Activated naive CD4-positive, alpha-beta T cell treated with anti-CD3 and anti-CD28 coated beads, Interleukin-2, amount 50 U/mL, for 24 hours (primary cell): ENCODE measurements around the gene PSEN2.
"Not testable (repeated sequence)": the region's sequence is repeated elsewhere in the genome, so short reads cannot be mapped to it uniquely, and the experiment has no call there.

Source experiments
- H3K27ac Mint-ChIP-seq: one replicate; pipeline ENCODE4 v1.8.0; 2021; ENCODE audit warnings: mild to moderate bottlenecking, mixed read lengths
- H3K27me3 Mint-ChIP-seq: one replicate; pipeline ENCODE4 v1.8.0; 2021; ENCODE audit warnings: mixed read lengths
- H3K36me3 Mint-ChIP-seq: one replicate; pipeline ENCODE4 v1.8.0; 2021; ENCODE audit warnings: mixed read lengths
- H3K4me1 Mint-ChIP-seq: one replicate; pipeline ENCODE4 v1.8.0; 2021; ENCODE audit warnings: mixed read lengths
- H3K4me3 Mint-ChIP-seq: one replicate; pipeline ENCODE4 v1.8.0; 2021; ENCODE audit warnings: mild to moderate bottlenecking, mixed read lengths
- H3K9me3 Mint-ChIP-seq: one replicate; pipeline ENCODE4 v1.8.0; 2021; ENCODE audit warnings: mixed read lengths

Gene PSEN2

DNA sequence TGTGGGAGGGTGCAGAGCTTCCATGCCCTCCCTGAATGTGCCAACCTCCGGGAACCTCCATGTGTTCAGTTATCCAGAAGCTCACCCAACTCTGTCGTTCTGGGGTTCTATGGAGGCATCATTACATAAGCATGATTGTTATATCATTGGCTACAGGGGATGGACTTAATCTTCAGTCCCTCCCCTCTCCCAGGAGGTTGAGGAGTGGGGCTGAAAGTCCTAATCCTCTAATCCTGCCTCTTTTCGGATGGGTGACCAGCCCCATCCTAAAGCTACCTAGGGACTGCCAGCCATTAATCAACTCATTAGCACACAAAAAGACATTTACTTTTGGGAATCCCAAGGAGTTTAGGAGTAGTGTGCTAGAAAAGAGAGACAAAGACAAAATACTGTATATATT lies 32.0 kb upstream of the PSEN2 start:
- Mint-ChIP-seq H3K9me3 (no peaks in the 10 kb centered on the region), H3K36me3 (no peaks in the 10 kb centered on the region), H3K4me3 (no peak overlapping the region), H3K27ac (no peak overlapping the region), H3K4me1 (no peaks in the 10 kb centered on the region), H3K27me3 (no peaks in the 10 kb centered on the region)

DNA sequence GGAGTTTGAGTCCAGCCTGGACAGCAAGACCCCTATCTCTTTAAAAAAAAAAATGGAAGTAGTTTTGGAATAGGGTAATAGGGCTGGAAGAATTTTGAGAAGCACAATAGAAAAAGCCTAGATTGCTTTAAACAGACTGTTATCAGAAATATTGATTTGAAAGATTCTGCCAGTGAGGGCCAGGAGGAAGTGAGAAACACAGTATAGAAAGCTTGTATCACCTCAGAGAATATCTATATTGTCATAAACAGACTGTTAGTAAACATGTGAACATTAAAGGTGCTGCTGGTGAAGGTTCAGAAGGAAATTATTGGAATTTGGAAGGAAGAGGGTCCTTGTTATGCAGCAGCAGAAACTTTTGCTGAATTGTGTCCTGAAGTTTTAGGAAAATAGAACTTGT lies 24.8 kb upstream of the PSEN2 start:
- H3K27ac Mint-ChIP-seq: no peak overlapping the region
- no peaks in the 10 kb centered on the region for H3K27me3 Mint-ChIP-seq
- H3K4me3 Mint-ChIP-seq: no peak overlapping the region
- no peaks in the 10 kb centered on the region for H3K9me3 Mint-ChIP-seq
- H3K36me3 Mint-ChIP-seq: no peaks in the 10 kb centered on the region
- peaks cover 13% of the 10 kb centered on the region for H3K4me1 Mint-ChIP-seq

DNA sequence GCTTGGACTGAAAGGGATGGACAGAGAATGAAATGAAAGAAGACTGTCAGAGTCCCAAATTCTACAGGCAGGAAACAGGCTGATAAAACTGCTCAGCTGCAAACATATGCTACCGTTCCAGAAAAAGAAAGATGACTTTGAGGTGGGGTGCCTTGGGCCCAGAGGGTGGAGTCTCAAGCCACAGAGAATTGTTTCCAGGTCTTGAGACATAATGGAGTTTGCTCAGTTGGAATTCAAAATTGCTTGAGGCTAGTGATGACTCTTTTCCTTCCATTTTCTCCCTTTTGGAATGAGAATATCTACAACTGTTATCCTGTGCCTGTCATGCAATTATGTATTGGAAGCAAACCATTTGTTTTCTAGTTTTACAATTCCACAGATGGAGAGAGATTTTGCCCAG lies 23.6 kb upstream of the PSEN2 start:
- Mint-ChIP-seq H3K27me3 (no peaks in the 10 kb centered on the region), H3K4me1 (peaks cover 13% of the 10 kb centered on the region), H3K36me3 (no peaks in the 10 kb centered on the region), H3K4me3 (no peak overlapping the region), H3K27ac (no peak overlapping the region), H3K9me3 (no peaks in the 10 kb centered on the region)

DNA sequence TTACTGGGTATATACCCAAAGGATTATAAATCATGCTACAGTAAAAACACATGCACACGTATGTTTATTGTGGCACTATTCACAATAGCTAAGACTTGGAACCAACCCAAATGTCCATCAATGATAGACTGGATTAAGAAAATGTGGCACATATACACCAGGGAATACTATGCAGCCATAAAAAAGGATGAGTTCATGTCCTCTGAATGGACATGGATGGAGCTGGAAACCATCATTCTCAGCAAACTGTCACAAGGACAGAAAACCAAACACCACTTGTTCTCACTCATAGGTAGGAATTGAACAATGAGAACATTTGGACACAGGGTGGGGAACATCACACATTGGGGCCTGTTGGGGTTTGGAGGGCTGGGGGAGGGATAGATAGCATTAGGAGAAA lies 15.9 kb upstream of the PSEN2 start:
- H3K4me3 Mint-ChIP-seq, H3K9me3 Mint-ChIP-seq, H3K27me3 Mint-ChIP-seq: not testable (repeated sequence)

DNA sequence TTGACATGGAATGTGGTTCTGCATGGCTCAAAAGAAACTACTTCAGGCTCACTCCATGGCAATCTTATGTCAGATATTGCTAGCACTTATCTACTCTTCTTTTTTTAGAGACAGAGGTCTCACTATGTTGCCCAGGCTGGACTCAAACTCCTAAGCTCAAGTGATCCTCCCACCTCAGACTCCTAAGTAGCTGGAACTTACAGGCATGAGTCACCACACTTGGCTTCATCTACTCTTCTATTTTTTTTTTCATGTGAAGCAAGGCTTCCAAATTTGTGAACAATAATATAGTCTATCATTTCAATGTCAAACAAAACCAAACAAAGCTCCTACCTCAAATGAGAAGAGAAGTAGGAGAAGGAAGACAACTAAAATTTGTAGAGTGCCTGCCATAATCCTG lies 7.5 kb upstream of the PSEN2 start:
- Mint-ChIP-seq H3K36me3 (no peaks in the 10 kb centered on the region), H3K4me3 (no peak overlapping the region), H3K27me3 (peaks cover 2% of the 10 kb centered on the region), H3K9me3 (no peaks in the 10 kb centered on the region), H3K27ac (no peak overlapping the region), H3K4me1 (no peaks in the 10 kb centered on the region)

More for the DNA sequence above, 15.9 kb upstream of the PSEN2 start:
- not testable (repeated sequence) for H3K36me3 Mint-ChIP-seq, H3K27ac Mint-ChIP-seq, H3K4me1 Mint-ChIP-seq

DNA sequence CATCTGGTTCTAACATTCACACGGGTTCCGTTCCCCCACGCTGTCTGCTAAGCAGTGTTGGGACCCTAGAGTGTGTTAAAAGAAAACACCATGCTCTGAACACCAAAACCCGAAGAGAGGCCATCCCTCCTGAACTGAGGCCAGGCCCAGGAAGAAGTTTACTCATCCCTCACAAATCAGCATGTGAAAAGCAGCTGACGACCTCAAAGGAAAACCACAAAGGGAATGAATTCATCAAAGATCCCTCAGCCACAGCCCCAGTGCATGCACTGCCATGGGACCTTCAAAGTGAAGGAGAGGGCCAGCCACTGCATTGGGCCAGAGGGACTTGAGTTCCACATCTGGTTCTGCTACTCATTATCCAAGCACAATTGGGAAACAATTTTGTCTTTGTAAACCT lies 7.0 kb upstream of the PSEN2 start:
- no peak overlapping the region for H3K4me3 Mint-ChIP-seq
- H3K27ac Mint-ChIP-seq: no peak overlapping the region
- no peaks in the 10 kb centered on the region for H3K4me1 Mint-ChIP-seq
- peaks cover 4% of the 10 kb centered on the region for H3K27me3 Mint-ChIP-seq
- H3K9me3 Mint-ChIP-seq: no peaks in the 10 kb centered on the region
- H3K36me3 Mint-ChIP-seq: no peaks in the 10 kb centered on the region

DNA sequence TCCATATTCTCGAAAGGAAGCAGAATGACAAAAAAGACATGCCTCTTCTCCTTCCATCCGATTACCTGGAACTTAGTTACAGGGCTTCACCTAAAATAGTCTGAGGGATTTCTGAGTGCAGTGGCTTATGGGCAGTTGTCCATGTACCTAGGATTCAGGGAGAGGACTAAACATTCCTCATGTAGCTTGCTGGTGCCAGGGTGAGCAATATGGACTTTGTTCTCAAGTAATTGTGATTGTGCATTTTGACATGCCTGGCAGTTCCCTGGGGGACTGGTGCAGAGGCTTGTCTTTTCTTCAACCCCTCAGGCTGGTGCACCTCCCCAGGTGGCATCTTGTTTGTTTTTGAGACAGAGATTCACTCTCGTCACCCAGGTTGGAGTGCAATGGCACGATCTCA lies 6.1 kb upstream of the PSEN2 start:
- Mint-ChIP-seq H3K9me3 (no peaks in the 10 kb centered on the region), H3K27me3 (peaks cover 6% of the 10 kb centered on the region), H3K4me3 (no peak overlapping the region), H3K27ac (no peak overlapping the region), H3K36me3 (no peaks in the 10 kb centered on the region), H3K4me1 (no peaks in the 10 kb centered on the region)

DNA sequence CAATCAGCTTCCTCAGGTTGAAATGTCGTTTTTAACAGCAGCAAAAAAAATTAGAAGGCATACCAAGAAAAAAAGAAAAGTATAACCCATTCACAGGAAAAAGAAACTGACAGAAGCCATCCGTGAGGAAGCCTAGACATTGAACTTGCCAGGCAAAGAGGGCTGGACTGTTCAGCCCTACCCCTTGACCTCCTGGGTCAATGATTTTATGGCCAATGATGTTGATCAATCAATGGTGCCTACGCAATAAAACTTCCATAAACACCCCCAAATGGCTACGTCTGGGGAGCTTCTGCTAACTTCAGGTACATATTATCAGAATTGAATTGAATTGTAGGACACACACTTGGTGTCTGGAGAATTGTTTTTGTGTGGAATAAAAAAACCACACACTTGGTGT lies 4.8 kb upstream of the PSEN2 start:
- H3K4me3 Mint-ChIP-seq: no peak overlapping the region
- H3K27me3 Mint-ChIP-seq: peaks cover 9% of the 10 kb centered on the region
- H3K27ac Mint-ChIP-seq: no peak overlapping the region
- H3K9me3 Mint-ChIP-seq: no peaks in the 10 kb centered on the region
- H3K36me3 Mint-ChIP-seq: no peaks in the 10 kb centered on the region
- peaks cover 3% of the 10 kb centered on the region for H3K4me1 Mint-ChIP-seq

DNA sequence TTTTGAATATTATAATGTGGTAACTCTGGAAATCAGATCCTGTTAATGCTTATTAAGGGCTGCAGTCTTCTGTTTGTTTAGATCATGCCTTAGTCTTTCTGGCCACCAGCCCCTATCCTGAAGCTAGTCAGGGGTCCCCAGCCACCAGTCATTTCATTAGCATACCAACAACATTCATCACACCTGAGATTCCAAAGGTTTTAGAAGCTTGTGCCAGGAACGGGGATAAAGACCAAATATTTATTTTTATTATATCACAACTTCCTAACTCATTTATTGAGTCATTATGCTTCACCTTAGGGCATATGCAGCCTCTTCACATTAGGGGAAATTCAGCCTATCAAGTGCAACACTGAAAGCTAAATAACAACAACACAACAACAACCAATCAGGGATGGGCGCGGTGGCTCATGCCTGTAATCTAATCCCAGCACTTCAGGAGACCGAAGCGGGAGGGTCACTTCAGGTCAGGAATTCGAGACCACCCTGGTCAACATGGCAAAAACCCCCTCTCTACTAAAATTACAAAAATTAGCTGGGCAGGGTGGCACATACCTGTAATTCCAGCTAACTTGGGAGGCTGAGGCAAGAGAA lies 2.9 kb upstream of the PSEN2 start:
- H3K27me3 Mint-ChIP-seq: peaks cover 15% of the 10 kb centered on the region
- no peak overlapping the region for H3K4me3 Mint-ChIP-seq
- H3K4me1 Mint-ChIP-seq: peaks cover 14% of the 10 kb centered on the region
- H3K27ac Mint-ChIP-seq: no peak overlapping the region
- H3K9me3 Mint-ChIP-seq: no peaks in the 10 kb centered on the region
- H3K36me3 Mint-ChIP-seq: no peaks in the 10 kb centered on the region

DNA sequence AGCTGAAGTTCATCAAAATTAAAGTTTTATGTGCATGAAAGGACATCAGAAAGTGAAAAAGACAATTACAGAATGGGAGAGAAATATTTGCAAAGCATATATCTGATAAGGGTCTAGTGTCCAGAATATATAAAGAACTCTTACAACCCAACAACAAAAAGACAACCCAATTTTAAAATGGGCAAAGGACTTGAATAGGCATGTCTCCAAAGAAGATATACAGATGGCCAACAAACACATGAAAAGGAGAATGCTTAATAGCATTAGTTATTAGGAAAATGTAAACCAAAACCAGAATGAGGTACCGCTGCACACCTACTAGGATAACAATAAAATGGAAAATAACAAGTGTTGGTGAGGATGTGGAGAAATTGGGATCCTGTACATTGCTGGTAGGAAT lies 1.7 kb upstream of the PSEN2 start:
- Mint-ChIP-seq H3K27ac (peak overlapping the region; percentile 30), H3K4me1 (peaks cover 14% of the 10 kb centered on the region), H3K36me3 (no peaks in the 10 kb centered on the region), H3K4me3 (no peak overlapping the region), H3K27me3 (peaks cover 15% of the 10 kb centered on the region), H3K9me3 (no peaks in the 10 kb centered on the region)

DNA sequence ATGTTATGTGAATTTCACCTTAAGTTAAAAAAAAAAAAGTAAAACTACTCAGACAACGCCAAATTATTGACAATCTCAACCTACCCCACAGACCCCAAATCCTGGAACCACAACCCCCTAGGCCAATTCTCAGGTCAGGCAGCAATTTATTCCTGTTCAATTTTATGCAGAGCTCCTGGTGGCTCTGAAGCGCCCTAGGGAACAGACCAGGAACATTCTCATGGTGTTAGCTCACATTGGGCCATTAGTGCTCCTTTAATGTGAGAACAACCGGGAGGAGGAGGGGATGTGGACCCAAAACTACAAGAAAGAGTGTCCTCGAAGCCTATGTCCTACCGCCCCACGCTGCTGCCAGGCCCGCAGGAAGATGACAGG lies 403 bp upstream of the PSEN2 start:
- no peaks in the 10 kb centered on the region for H3K36me3 Mint-ChIP-seq
- no peaks in the 10 kb centered on the region for H3K9me3 Mint-ChIP-seq
- peaks cover 15% of the 10 kb centered on the region for H3K27me3 Mint-ChIP-seq
- H3K4me3 Mint-ChIP-seq: peak overlapping the region; percentile 81
- peaks cover 14% of the 10 kb centered on the region for H3K4me1 Mint-ChIP-seq
- no peak overlapping the region for H3K27ac Mint-ChIP-seq

DNA sequence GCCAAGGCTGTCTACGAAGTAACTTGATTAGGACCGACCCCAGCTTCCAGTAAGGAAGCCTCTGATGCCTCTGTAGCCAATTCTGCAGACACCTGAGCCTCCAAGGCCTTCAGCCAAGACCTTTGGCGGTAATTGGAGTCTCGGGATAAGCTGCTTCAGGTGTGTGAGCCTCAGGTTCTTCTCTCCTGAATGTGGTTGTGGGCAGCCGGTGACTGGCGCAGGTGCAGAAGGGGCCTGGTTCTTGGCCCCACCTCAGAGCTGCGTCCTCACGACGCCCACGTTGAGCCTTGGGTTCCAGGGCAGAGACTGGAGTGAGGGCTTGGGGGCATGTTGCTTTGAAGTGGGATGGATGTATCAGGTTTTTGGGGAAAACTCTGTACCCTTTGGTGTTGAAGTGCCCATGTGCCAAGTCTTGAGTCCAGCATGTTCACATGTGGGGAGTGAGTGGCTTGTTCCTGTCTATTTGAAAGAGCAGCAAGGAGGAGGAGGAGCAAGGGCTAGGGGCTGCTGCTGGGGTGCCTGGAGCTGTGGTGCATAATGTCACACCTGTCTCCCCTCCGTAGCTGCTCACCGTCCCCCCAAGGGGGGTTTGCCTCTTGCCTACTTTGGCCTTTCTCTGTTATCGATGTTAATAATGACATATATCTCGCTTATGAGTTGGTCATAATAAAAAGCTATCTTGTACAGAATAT lies 1.4 kb downstream of the PSEN2 start:
- Mint-ChIP-seq H3K9me3 (no peaks in the 10 kb centered on the region), H3K4me3 (peak overlapping the region; percentile 80), H3K4me1 (peaks cover 14% of the 10 kb centered on the region), H3K27ac (no peak overlapping the region), H3K27me3 (peaks cover 15% of the 10 kb centered on the region), H3K36me3 (no peaks in the 10 kb centered on the region)

DNA sequence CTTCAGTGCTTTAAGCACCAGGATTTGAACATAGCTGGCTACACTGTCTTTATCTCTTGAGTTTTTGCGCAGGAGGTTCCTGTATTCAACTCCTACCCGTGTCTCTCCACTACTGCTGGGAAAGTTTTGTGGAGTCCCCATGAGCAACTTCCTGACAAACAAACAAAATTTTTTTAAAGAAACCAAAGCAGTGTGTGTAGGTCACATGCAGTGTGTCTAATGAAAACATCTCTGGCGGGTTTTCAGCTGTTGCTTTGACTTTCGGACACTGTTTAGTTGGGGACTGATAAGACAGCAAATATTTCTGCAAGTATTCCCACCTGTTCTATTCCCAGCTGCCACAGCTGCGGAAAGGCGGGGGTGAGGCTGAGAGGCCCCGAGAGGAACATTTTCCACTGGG lies 2.0 kb downstream of the PSEN2 start:
- H3K4me1 Mint-ChIP-seq: peaks cover 14% of the 10 kb centered on the region
- no peaks in the 10 kb centered on the region for H3K9me3 Mint-ChIP-seq
- H3K27ac Mint-ChIP-seq: no peak overlapping the region
- no peak overlapping the region for H3K4me3 Mint-ChIP-seq
- H3K27me3 Mint-ChIP-seq: peaks cover 14% of the 10 kb centered on the region
- no peaks in the 10 kb centered on the region for H3K36me3 Mint-ChIP-seq

DNA sequence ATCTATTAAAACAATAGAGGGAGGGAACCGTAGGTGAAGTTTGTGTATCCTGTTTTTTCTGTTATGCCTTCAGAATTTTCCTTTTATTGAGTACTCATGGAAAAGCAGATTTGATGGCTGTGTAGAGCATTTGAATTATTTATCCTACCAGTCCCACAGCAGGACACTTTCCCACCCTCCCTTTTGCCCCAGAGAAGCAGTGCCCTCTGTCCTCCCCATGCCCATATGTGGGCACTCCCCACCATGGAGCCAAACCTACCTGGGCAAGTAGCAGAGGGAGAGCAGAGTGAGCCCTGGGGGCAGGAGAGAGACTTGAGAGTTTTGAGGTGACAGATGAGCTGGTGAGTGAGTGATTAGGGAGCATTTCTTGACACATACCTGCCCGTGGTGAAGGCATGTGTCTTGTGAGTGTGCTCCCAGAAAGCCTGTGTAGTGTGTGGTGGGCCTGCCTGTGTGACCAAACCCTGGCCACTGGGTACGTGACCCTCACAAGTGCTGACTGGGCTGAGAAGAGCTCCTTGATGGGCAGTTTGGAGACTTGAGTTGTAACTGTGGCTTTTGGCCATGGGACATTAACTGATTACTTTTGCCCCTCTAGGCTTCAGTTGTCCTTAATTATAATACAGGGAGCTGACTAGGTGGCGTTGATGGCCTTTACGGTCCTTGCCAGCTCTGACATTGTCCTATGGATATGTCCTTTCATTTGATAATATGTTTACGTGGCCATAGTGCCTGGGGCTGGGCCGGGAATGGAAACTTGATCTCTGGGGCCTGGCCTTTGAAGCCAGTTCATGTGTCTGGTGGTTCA lies 3.6 kb downstream of the PSEN2 start:
- Mint-ChIP-seq H3K36me3 (no peaks in the 10 kb centered on the region), H3K4me3 (no peak overlapping the region), H3K4me1 (peaks cover 14% of the 10 kb centered on the region), H3K27ac (no peak overlapping the region), H3K9me3 (no peaks in the 10 kb centered on the region), H3K27me3 (peaks cover 9% of the 10 kb centered on the region)

DNA sequence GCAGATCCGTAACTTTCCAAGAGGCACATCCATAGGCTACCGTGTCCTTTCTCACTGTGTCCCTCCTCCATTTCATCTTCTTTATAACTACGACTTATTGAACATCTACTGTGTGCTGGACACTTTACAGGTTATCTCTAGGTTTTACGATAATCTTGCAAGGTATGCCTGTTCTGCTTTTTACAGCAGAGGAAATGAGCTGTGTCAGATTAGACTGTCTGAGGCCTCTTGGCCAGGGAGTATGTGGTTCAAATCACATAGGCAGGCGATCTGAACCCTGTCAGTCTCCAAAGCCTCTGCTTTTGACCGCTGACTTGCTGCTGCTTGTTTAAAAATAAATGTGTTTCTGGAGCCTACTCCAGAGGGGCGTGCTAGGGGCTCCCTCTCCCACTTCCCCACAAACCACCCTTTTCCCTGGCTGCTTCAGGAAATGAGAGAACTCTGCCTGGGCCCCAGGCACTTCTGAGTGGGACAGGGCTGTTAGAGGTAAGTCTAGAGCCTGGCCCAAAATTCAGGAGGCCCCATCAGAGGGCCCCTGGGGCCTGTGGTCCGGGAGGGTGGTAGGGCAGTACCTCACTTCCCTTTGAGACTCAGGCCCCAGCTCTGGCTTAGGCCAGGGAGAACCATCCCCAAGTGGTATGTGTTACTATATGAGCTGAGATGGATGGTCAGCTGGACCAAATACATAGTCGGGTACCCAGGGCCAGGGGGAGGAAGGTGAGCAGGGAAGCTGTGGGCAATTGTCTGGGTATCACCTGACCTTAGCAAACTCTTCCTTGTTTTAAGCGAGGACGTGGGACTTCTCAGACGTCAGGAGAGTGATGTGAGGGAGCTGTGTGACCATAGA lies 4.4 kb downstream of the PSEN2 start:
- H3K27ac Mint-ChIP-seq: no peak overlapping the region
- no peaks in the 10 kb centered on the region for H3K9me3 Mint-ChIP-seq

More for the DNA sequence above, 4.4 kb downstream of the PSEN2 start:
- no peak overlapping the region for H3K4me3 Mint-ChIP-seq
- H3K4me1 Mint-ChIP-seq: peaks cover 14% of the 10 kb centered on the region
- peaks cover 6% of the 10 kb centered on the region for H3K27me3 Mint-ChIP-seq
- H3K36me3 Mint-ChIP-seq: no peaks in the 10 kb centered on the region
